HL-60 (cell line): ENCODE data around the gene DUS4L.

ENCODE experiments used
- DNase-seq, 2 experiments: peaks; one replicate each; pipeline ENCODE4 v3.0.0-alpha.2; 2010 to 2020; ENCODE audit warnings: low read depth in 1 of 2, low spot score in 1 of 2
- H3K27ac ChIP-seq: fragments of 250-450 bp; sonication (Bioruptor Pico); replicated peaks from 2 replicates; pipeline ENCODE4 v1.5.1; 2020; ENCODE audit warnings: mild to moderate bottlenecking, moderate library complexity
- H3K27me3 ChIP-seq: fragments of 250-450 bp; sonication (Bioruptor Pico); 2 replicates; pipeline ENCODE4 v1.5.1; 2021; ENCODE audit warnings: mild to moderate bottlenecking, moderate library complexity; ENCODE audit not compliant: insufficient read depth, poor library complexity, severe bottlenecking
- H3K4me3 ChIP-seq: replicated peaks from 2 replicates; pipeline ENCODE4 v1.5.1; 2011; ENCODE audit warnings: mild to moderate bottlenecking, control low read depth, low read length; ENCODE audit not compliant: insufficient read depth
- GABPA ChIP-seq: IDR thresholded peaks from 2 replicates; pipeline ENCODE4 v1.6.1; 2012; ENCODE audit warnings: low read depth
- POLR2AphosphoS5 ChIP-seq: IDR thresholded peaks from 2 replicates; pipeline ENCODE4 v1.6.1; 2012; ENCODE audit warnings: low read depth
- REST ChIP-seq: IDR thresholded peaks from 2 replicates; pipeline ENCODE4 v1.6.1; 2012; ENCODE audit warnings: low read depth; ENCODE audit not compliant: insufficient replicate concordance
- SPI1 ChIP-seq: IDR thresholded peaks from 2 replicates; pipeline ENCODE4 v1.6.1; 2012; ENCODE audit warnings: low read depth, mild to moderate bottlenecking, borderline replicate concordance
- TF ChIP-seq, protein P1 (sequence below): IDR thresholded peaks from one replicate; pipeline ENCODE4 v1.5.1; 2011; ENCODE audit warnings: low read length, control low read depth, inconsistent platforms; ENCODE audit not compliant: insufficient read depth

DUS4L gene

DNA sequence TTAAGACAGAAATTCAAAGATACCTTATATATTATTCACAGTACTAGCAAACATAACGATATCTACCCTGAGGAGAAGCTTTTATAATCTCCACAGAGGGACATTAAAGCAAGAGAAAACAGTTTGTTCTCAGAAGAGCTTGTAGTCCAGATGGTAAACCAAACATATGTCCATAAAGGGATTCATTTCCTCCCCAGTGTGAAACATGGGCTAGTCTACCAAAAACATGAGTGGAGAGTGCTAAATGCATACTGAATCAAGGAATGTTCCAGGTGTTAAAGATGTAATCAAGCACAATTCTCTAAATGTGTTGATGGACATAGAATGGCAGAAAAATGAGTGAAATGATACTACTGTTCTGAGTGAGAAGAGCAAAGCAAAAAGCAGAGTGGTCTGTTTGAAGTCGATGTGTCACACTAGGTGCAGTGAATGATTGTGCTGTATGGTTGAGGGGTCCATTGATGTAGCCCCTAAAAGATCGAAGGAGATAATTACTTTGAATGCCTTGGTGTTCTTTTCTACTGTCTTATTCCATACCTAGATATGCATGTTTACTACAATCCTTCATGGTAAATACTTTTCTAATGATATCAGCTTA, 41.5 kb downstream of the DUS4L start:
- Histone ChIP-seq H3K4me3 (no peak overlapping the region), H3K27me3 (no peaks in the 10 kb centered on the region), H3K27ac (no peak overlapping the region)
- TF ChIP-seq POLR2AphosphoS5 (no peak), GABPA (no peak), REST (no peak), SPI1 (no peak)
- TF ChIP-seq, protein P1, sequence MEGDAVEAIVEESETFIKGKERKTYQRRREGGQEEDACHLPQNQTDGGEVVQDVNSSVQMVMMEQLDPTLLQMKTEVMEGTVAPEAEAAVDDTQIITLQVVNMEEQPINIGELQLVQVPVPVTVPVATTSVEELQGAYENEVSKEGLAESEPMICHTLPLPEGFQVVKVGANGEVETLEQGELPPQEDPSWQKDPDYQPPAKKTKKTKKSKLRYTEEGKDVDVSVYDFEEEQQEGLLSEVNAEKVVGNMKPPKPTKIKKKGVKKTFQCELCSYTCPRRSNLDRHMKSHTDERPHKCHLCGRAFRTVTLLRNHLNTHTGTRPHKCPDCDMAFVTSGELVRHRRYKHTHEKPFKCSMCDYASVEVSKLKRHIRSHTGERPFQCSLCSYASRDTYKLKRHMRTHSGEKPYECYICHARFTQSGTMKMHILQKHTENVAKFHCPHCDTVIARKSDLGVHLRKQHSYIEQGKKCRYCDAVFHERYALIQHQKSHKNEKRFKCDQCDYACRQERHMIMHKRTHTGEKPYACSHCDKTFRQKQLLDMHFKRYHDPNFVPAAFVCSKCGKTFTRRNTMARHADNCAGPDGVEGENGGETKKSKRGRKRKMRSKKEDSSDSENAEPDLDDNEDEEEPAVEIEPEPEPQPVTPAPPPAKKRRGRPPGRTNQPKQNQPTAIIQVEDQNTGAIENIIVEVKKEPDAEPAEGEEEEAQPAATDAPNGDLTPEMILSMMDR = no peak
- DNase-seq = no peak

GRCh38 chr7:107606303-107606702, 42.5 kb downstream of the DUS4L start:
- Histone ChIP-seq H3K27ac (no peak overlapping the region), H3K4me3 (no peak overlapping the region), H3K27me3 (no peaks in the 10 kb centered on the region)
- TF ChIP-seq GABPA = no peak
- no peak for TF ChIP-seq POLR2AphosphoS5
- DNase-seq = no peak

DNA sequence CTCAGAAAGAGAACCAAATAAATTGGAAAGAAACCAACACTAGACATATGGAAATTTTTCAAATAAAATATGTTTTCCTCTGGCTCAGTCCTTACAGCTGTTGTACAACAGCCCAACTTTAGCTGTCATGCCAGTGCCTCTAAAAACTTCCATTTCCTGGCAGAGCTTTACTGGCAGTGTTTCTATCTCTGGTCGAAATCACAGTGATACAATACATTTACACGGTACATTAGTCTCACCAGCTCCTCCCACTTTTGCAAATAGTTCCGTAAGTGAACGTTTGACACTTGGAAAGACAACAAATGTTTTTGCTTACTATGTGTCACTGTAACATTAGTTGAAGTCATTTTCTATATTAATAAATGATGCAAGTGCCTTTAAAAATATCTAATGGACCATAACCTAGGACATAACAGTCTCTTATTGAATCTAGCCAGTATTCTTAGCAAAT, 46.1 kb downstream of the DUS4L start:
- no peaks in the 10 kb centered on the region for H3K27me3 ChIP-seq

More for the DNA sequence above, 46.1 kb downstream of the DUS4L start:
- TF ChIP-seq GABPA = no peak
- TF ChIP-seq POLR2AphosphoS5 = no peak
- TF ChIP-seq, protein P1 = no peak
- TF ChIP-seq REST = no peak
- TF ChIP-seq SPI1 = no peak
- Histone ChIP-seq H3K27ac (no peak overlapping the region), H3K4me3 (no peak overlapping the region)
- DNase-seq = no peak
